LHCN-M2 (cell line): ENCODE measurements around the gene DNAH14. TPM values are rescaled to one million over a fixed set of nuclear protein-coding genes. Genes with fewer than 3 reads are reported as not detected.
A peak's percentile ranks its signal among the peaks of the same experiment; 100 is the strongest.
"Not testable (repeated sequence)": the region's sequence is repeated elsewhere in the genome, so short reads cannot be mapped to it uniquely, and the experiment has no call there.

Experiments
- DNase-seq: peaks from one replicate; pipeline ENCODE4 v3.0.0-alpha.2; 2012; ENCODE audit warnings: low read depth
- total RNA-seq: library from RNA; depleted of rRNA; stranded (reverse); fragments of >200 nt; gene quantifications from 2 replicates; pipeline ENCODE4 v1.2.3, GENCODE V29; 2014

The DNAH14 gene
- total RNA-seq, 1 experiment from 2014 or later = 12.1 TPM

- DNase-seq = no peak
These were observed 8.1 kb upstream of the DNAH14 start for GRCh38 chr1:224921354-224921753.

GRCh38 chr1:224922404-224923164 lies 6.9 kb upstream of the DNAH14 start:
- DNase-seq = peak; percentile 31

- no peak for DNase-seq
These were observed 5.7 kb upstream of the DNAH14 start for GRCh38 chr1:224923726-224924125.

- DNase-seq = not testable (repeated sequence)
These were observed 1.8 kb upstream of the DNAH14 start for GRCh38 chr1:224927631-224928030.

GRCh38 chr1:224928906-224929305 lies 569 bp upstream of the DNAH14 start:
- DNase-seq = no peak

GRCh38 chr1:224931605-224932004 lies 2.1 kb downstream of the DNAH14 start:
- no peak for DNase-seq

GRCh38 chr1:224932607-224933249 lies 3.3 kb downstream of the DNAH14 start:
- DNase-seq = no peak

GRCh38 chr1:224933584-224933983 lies 4.1 kb downstream of the DNAH14 start:
- DNase-seq = no peak

GRCh38 chr1:224938652-224939051 lies 9.2 kb downstream of the DNAH14 start:
- no peak for DNase-seq

GRCh38 chr1:224939844-224940425 lies 10.5 kb downstream of the DNAH14 start:
- DNase-seq = no peak

- DNase-seq = not testable (repeated sequence)
These were observed 11.3 kb downstream of the DNAH14 start for GRCh38 chr1:224940735-224941134.

GRCh38 chr1:224945651-224946348 lies 16.3 kb downstream of the DNAH14 start:
- not testable (repeated sequence) for DNase-seq

GRCh38 chr1:224946349-224946691 lies 16.8 kb downstream of the DNAH14 start:
- not testable (repeated sequence) for DNase-seq

GRCh38 chr1:224957696-224958095 lies 28.2 kb downstream of the DNAH14 start:
- DNase-seq = no peak

GRCh38 chr1:224958490-224958889 lies 29.0 kb downstream of the DNAH14 start:
- DNase-seq = no peak

GRCh38 chr1:224959115-224959514 lies 29.6 kb downstream of the DNAH14 start:
- no peak for DNase-seq

GRCh38 chr1:224959656-224960055 lies 30.2 kb downstream of the DNAH14 start:
- DNase-seq = no peak

GRCh38 chr1:224980181-224980580 lies 50.7 kb downstream of the DNAH14 start:
- no peak for DNase-seq

- DNase-seq = not testable (repeated sequence)
These were observed 52.5 kb downstream of the DNAH14 start for GRCh38 chr1:224981922-224982354.

- DNase-seq = no peak
These were observed 58.6 kb downstream of the DNAH14 start for GRCh38 chr1:224988042-224988441.

GRCh38 chr1:224989615-224990014 lies 60.1 kb downstream of the DNAH14 start:
- no peak for DNase-seq

GRCh38 chr1:224991550-224991949 lies 62.1 kb downstream of the DNAH14 start:
- DNase-seq = not testable (repeated sequence)
